ENCODE measurements around the gene PTPRN2. TPM values are rescaled to one million over a fixed set of nuclear protein-coding genes. Genes with fewer than 3 reads are reported as not detected.
"Not testable (repeated sequence)": the region's sequence is repeated elsewhere in the genome, so short reads cannot be mapped to it uniquely, and the experiment has no call there.

Gene PTPRN2
- total and polyA plus RNA-seq, 5 experiments from 2014 or later = 0.69 to 1.5 (median 0.99) TPM

GRCh38 chr7:157848508-157849340 is 738.9 kb downstream of the PTPRN2 start:
- no peak for ATAC-seq
- H3K4me1 Mint-ChIP-seq = peaks cover 7 to 17% (median 10%) of the 10 kb centered on the region in 4 donors
- H3K27ac Mint-ChIP-seq = peak overlapping the region in 1 of 10 donors; percentile 43
- no peak for DNase-seq
- H3K27me3 Mint-ChIP-seq = peaks cover 0 to 6% (median 0%) of the 10 kb centered on the region in 5 donors
- no peak overlapping the region for H3K4me3 Mint-ChIP-seq
- no peaks in the 10 kb centered on the region for H3K36me3 Mint-ChIP-seq
- POLR2A ChIA-PET = no interaction called here
- H3K9me3 Mint-ChIP-seq = peaks cover 0 to 2% (median 0%) of the 10 kb centered on the region in 9 donors

- POLR2A ChIA-PET, H3K27me3 Mint-ChIP-seq, H3K27ac Mint-ChIP-seq, H3K36me3 Mint-ChIP-seq, ATAC-seq, H3K9me3 Mint-ChIP-seq, DNase-seq, H3K4me3 Mint-ChIP-seq: not testable (repeated sequence)
- H3K4me1 Mint-ChIP-seq = peaks cover 7 to 15% (median 9%) of the 10 kb centered on the region in 4 donors
Measured at GRCh38 chr7:157847756-157848487, 739.7 kb downstream of the PTPRN2 start.

GRCh38 chr7:157846746-157847145 is 740.9 kb downstream of the PTPRN2 start:
- H3K4me3 Mint-ChIP-seq, ATAC-seq, H3K9me3 Mint-ChIP-seq, H3K4me1 Mint-ChIP-seq, H3K27me3 Mint-ChIP-seq, POLR2A ChIA-PET, H3K27ac Mint-ChIP-seq, H3K36me3 Mint-ChIP-seq, DNase-seq: not testable (repeated sequence)

- ATAC-seq = no peak
- peaks cover 0 to 6% (median 0%) of the 10 kb centered on the region in 5 donors for H3K27me3 Mint-ChIP-seq
- peaks cover 0 to 2% (median 0%) of the 10 kb centered on the region in 9 donors for H3K9me3 Mint-ChIP-seq
- no peak overlapping the region for H3K4me3 Mint-ChIP-seq
- no peak for DNase-seq
- H3K4me1 Mint-ChIP-seq = peaks cover under 1 to 3% (median under 1%) of the 10 kb centered on the region in 4 donors
- POLR2A ChIA-PET = no interaction called here
- H3K27ac Mint-ChIP-seq = no peak overlapping the region
- no peaks in the 10 kb centered on the region for H3K36me3 Mint-ChIP-seq
Measured at GRCh38 chr7:157846271-157846670, 741.4 kb downstream of the PTPRN2 start.

GRCh38 chr7:157845203-157845835 is 742.3 kb downstream of the PTPRN2 start:
- no peak overlapping the region for H3K4me3 Mint-ChIP-seq
- H3K27me3 Mint-ChIP-seq = peaks cover 0 to 6% (median 0%) of the 10 kb centered on the region in 5 donors
- H3K9me3 Mint-ChIP-seq = peaks cover 0 to 2% (median 0%) of the 10 kb centered on the region in 9 donors
- no peaks in the 10 kb centered on the region for H3K36me3 Mint-ChIP-seq
- peak overlapping the region in 2 of 10 donors; percentile 27 to 44 for H3K27ac Mint-ChIP-seq
- DNase-seq = no peak
- POLR2A ChIA-PET = no interaction called here
- peaks cover 0 to 2% (median 0%) of the 10 kb centered on the region in 4 donors for H3K4me1 Mint-ChIP-seq
- no peak for ATAC-seq

- no peak overlapping the region for H3K27ac Mint-ChIP-seq
- H3K4me1 Mint-ChIP-seq = no peaks in the 10 kb centered on the region
- peaks cover 0 to 2% (median 0%) of the 10 kb centered on the region in 9 donors for H3K9me3 Mint-ChIP-seq
- H3K27me3 Mint-ChIP-seq = peaks cover 0 to 6% (median 0%) of the 10 kb centered on the region in 5 donors
- H3K4me3 Mint-ChIP-seq = no peak overlapping the region
- DNase-seq (no peak), ATAC-seq (no peak)
- POLR2A ChIA-PET = no interaction called here
- no peaks in the 10 kb centered on the region for H3K36me3 Mint-ChIP-seq
Measured at GRCh38 chr7:157844611-157845010, 743.0 kb downstream of the PTPRN2 start.

GRCh38 chr7:157844141-157844540 is 743.5 kb downstream of the PTPRN2 start:
- ATAC-seq = no peak
- Mint-ChIP-seq H3K4me3 (no peak overlapping the region), H3K27ac (no peak overlapping the region), H3K36me3 (no peaks in the 10 kb centered on the region), H3K9me3 (peaks cover 0 to 2% (median 0%) of the 10 kb centered on the region in 9 donors), H3K27me3 (peaks cover 0 to 6% (median 0%) of the 10 kb centered on the region in 5 donors), H3K4me1 (no peaks in the 10 kb centered on the region)
- no peak for DNase-seq
- POLR2A ChIA-PET = no interaction called here

- ATAC-seq (no peak), DNase-seq (no peak)
- Mint-ChIP-seq H3K27me3 (peaks cover 0 to 6% (median 0%) of the 10 kb centered on the region in 5 donors), H3K9me3 (peaks cover 0 to 2% (median 0%) of the 10 kb centered on the region in 9 donors), H3K36me3 (no peaks in the 10 kb centered on the region), H3K4me1 (no peaks in the 10 kb centered on the region), H3K27ac (no peak overlapping the region), H3K4me3 (no peak overlapping the region)
- POLR2A ChIA-PET = no interaction called here
Measured at GRCh38 chr7:157843336-157844140, 744.1 kb downstream of the PTPRN2 start.

- Mint-ChIP-seq H3K27me3 (peaks cover 0 to 6% (median 0%) of the 10 kb centered on the region in 5 donors), H3K4me1 (no peaks in the 10 kb centered on the region), H3K27ac (no peak overlapping the region), H3K36me3 (no peaks in the 10 kb centered on the region), H3K9me3 (peaks cover 0 to 2% (median 0%) of the 10 kb centered on the region in 9 donors), H3K4me3 (no peak overlapping the region)
- POLR2A ChIA-PET = interaction anchor here (0.8 to 1.4 kb wide), 2 partner anchors 10 to 13 kb away, joined by 3 read pairs; no protein-coding TSS in a partner anchor
- ATAC-seq (no peak), DNase-seq (no peak)
Measured at GRCh38 chr7:157841773-157842370, 745.8 kb downstream of the PTPRN2 start.

- no peaks in the 10 kb centered on the region for H3K4me1 Mint-ChIP-seq
- DNase-seq = no peak
- peaks cover 0 to 2% (median 0%) of the 10 kb centered on the region in 9 donors for H3K9me3 Mint-ChIP-seq
- peaks cover 0 to 6% (median 0%) of the 10 kb centered on the region in 5 donors for H3K27me3 Mint-ChIP-seq
- H3K4me3 Mint-ChIP-seq = no peak overlapping the region
- no peak overlapping the region for H3K27ac Mint-ChIP-seq
- POLR2A ChIA-PET = interaction anchor here (0.8 to 1.4 kb wide), 2 partner anchors 11 to 12 kb away, joined by 3 read pairs; no protein-coding TSS in a partner anchor
- ATAC-seq = no peak
- no peaks in the 10 kb centered on the region for H3K36me3 Mint-ChIP-seq
Measured at GRCh38 chr7:157840914-157841772, 746.5 kb downstream of the PTPRN2 start.

All from naive thymus-derived CD8-positive, alpha-beta T cell (primary cell).